ENCODE results near the gene ZNRD2.

DNA sequence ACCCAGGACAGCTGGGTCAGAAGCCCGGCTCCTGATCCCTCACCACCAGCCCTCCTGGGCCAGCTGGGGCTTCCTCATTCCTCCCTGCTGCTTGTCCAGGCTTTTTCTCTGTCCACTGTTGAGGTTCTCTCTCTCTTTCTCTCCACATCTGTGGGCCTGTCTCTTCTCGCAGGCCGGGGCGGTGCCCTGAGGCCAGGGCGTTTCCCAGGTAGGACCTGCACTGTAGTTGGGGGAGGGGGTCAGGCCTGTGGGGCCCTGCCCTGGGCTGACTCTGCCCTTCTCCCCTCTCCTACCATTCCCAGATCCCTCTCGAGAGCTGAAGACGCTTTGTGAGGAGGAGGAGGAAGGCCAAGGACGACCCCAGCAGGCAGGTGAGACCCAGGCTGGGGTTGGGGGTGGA, 10.5 kb downstream of the ZNRD2 start:
- TF ChIP-seq, protein P1, sequence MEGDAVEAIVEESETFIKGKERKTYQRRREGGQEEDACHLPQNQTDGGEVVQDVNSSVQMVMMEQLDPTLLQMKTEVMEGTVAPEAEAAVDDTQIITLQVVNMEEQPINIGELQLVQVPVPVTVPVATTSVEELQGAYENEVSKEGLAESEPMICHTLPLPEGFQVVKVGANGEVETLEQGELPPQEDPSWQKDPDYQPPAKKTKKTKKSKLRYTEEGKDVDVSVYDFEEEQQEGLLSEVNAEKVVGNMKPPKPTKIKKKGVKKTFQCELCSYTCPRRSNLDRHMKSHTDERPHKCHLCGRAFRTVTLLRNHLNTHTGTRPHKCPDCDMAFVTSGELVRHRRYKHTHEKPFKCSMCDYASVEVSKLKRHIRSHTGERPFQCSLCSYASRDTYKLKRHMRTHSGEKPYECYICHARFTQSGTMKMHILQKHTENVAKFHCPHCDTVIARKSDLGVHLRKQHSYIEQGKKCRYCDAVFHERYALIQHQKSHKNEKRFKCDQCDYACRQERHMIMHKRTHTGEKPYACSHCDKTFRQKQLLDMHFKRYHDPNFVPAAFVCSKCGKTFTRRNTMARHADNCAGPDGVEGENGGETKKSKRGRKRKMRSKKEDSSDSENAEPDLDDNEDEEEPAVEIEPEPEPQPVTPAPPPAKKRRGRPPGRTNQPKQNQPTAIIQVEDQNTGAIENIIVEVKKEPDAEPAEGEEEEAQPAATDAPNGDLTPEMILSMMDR (IDR thresholded peaks at IDR 0.05), result no peak
- no peak for TF ChIP-seq POLR2A (IDR thresholded peaks at IDR 0.05)
